GM21423 (cell line): ENCODE results near the gene GON7.
A peak's percentile ranks its signal among the peaks of the same experiment; 100 is the strongest.
"Not testable (repeated sequence)": the region's sequence is repeated elsewhere in the genome, so short reads cannot be mapped to it uniquely, and the experiment has no call there.

Source experiments
- ATAC-seq: cut with Tn5 transposase; IDR thresholded peaks from one replicate; pipeline ENCODE4 v1.9.1; 2021; ENCODE audit warnings: mild to moderate bottlenecking, moderate library complexity; ENCODE audit not compliant: unreplicated experiment

GON7 gene, protein sequence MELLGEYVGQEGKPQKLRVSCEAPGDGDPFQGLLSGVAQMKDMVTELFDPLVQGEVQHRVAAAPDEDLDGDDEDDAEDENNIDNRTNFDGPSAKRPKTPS

DNA sequence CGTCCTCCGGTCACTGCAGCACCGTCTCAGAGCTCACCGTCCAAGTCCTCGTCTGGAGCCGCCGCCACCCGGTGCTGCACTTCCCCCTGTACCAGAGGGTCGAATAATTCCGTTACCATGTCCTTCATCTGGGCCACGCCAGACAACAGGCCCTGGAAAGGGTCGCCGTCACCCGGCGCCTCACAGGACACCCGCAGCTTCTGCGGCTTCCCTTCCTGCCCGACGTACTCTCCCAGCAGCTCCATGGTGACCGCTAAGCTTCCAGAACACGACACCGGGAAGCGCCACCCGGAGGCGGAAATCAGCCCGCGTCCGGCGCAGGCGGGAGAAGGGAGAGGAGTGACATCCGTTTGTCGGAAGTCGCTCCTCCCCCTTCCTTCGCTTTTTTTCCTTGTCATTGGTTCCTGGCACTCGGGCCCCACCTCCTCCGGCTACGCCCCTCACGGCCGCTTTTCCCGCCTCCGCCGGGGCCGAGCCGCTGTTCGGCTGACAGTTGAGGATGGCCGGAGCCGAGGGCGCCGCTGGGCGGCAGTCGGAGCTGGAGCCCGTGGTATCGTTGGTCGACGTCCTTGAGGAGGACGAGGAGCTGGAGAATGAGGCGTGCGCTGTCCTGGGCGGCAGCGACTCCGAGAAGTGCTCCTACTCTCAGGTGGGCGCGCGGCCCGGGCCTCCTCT lies at the start of gene GON7, which contains the start of gene UBR7:
TSS of gene GON7 (minus strand) at position 273 of the 675 bp plus-strand sequence. CDS start at position 245, 28 bp downstream.
TSS of gene UBR7 (plus strand) at position 464 of the 675 bp plus-strand sequence. CDS start at position 500, 36 bp downstream.
- peak; percentile 74 for ATAC-seq

DNA sequence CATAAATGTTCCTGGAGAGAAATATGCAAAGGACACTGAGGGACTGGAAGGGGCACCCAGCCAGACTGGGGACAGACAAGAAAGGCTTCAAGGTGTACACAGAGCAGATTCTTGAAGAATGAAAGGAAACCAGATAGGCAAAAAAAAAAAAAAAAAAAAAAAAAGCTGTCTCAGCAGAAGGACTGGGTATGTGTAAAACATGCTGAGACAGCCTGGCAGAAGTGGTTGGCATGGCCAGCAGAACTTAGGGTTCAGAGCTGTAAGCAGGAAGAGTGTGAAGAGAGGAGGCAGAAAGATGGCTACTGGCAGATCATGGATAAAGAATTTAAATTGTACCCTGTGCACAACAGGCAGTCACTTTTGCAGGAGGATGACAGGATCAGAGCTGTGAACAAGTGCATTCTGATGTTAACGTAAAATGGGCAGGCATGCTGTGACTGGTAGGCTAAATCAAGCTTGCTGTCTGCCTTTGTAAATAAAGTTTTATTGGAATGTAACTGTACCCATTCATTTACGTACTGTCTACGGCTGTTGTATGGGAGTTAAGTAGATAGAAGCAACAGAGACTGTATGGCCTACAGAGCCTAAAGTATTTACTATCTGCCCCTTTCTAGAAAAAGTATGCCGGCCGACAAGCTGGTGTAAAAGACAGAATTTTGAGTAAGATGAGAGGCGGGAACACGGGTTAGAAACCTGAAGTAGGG lies 42.4 kb upstream of the GON7 start:
- ATAC-seq: no peak

DNA sequence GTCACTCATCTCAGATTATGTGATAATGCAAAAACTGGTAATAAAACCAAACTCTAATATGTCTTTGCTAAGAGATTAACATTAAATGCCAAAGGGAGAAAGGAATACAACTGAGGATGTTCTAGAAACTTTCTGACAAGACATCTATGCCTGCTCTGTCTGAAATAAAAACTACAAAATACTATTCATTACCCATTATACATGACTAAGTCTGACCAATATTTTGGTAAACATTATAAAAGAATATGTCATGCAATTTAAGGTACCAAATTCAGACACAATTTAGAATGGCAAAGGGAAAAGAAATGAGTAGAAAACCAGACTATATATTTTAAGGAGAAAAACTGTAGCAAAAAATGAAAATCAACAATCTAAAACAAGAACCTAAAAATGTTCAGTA lies 39.7 kb upstream of the GON7 start:
- ATAC-seq: no peak

DNA sequence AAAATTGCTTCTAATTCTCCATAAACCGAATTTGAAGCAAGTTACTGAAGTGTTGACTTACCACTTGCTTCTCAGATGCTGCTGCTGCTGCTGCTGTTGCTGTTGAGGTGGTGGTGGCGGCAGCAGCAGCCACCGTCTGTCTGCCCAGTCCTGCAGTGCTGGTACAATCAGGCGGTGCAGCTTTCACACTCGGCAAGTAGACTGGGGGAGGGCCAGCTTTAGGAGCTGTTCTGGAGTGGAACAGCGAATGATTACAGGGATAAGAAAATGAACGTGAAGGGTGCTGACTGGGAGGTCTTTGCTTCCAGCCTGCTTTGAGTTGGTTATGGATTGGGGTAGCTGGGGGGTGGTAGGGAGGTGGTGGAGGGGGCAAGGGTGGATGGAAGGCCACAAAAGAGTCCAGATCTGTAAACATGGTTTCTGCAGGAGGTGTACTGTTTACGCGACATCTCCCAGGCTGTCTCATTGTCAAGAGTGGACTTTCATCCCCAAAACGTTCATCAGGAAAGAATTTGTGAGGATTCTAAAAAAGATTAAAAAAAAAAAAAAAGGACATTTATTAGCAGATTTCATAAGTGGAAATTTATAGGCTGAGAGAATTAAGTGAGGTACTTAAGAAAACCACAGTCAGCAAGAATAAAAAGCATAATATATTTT lies 39.0 kb upstream of the GON7 start:
- no peak for ATAC-seq

DNA sequence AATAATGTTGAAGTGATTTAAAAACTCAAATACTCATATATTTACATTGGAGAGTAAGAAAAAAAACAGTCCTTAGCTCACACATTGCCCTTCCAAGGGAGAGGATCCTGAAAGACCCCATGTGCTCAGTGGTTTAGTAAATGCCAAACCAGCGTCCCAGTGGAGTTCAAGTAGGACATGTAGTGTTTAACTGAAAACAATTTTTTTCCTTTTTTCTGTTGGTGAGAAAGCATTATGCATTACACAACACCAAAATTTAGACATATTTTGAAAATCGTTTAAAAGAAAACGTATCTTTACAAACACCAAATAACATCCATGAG lies 33.8 kb upstream of the GON7 start:
- no peak for ATAC-seq

DNA sequence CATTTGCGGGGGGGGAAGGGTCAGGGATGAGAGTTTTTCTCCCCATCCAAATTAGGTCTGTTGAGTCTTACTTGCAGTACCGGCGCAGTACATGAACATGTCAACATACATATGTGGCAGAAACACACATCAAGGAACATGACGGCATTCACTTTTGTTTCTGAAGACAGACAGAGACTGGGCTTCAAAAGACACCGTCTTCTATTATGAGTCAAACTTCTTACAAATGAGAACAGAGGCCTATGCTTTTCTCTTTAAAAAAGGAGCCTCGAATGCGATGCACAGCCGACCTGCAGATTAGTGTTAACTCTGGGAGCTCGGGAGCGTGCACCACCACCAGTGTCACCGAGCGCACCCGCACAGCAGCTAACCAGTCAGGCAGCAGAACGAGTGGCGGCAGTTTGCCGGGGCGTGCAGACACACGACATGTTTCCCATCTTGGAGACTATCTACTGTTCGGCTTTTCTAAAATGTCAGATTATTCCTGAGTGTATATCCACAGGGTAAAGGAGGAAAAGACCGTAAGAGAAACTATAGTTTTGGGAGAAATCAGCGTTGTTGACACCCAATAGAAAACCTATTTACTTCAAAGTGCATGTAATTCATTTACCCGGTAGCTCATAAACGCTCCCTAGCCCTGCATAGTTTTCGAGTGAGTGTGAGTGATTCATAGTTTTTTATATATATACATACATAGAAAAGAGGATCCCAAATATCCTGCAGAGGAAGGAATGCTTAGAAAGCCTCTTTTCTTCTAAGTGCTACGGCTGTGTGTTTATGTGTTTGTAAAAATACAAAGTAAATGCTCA lies 33.2 kb upstream of the GON7 start:
- no peak for ATAC-seq

DNA sequence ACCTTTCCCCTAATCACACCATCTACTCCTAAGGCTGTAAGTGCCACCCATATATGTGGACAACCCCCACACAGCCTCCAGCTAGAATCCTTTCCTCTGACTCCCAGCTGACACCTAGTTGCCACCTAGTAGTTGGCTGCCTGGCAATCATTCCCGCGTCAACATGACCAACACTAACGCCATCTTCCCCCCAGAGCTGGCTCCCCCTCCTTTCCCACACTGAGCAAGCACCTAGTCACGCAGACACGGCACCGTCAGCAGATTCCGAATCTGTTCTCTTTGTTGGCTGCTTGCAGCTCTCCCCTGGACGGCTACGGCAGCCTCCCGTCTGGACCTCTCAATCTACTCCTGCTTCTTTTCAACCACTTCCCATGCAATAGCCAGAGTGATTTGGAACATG lies 27.9 kb upstream of the GON7 start:
- ATAC-seq: no peak

DNA sequence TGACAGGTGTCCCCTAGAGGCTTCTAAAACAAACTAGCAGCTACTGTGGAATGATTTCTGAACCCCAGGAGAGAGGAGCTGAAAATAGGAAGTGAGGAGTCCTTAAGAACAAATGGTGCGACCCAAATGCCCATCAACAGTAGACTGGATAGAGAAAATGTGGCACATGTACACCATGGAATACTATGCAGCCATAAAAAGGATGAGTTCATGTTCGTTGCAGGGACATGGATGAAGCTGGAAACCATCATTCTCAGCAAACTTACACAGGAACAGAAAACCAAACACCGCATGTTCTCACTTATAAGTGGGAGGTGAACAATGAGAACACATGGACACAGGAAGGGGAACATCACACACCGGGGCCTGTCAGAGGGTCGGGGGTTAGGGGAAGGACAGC lies 26.2 kb upstream of the GON7 start:
- ATAC-seq: not testable (repeated sequence)

DNA sequence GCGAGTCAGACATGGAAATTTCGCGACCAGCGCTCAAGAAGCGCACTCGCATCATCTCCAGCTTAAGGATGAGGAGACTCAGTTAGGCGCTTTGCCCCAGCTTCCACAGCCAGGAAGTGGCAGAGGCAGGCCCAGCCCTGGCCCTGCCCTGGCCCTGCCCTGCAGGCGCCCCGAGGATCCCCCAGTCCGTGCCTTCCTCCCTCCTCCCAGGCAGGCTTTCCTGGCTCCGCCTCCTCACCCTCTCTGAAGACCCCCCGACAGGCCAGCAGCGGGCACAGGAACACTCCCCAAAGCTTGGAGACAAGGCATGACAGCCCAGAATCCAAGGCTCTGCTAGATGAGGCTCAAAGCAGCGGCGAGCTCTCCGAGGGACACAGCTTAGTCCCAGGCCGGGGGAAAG lies 25.3 kb upstream of the GON7 start:
- ATAC-seq: no peak

DNA sequence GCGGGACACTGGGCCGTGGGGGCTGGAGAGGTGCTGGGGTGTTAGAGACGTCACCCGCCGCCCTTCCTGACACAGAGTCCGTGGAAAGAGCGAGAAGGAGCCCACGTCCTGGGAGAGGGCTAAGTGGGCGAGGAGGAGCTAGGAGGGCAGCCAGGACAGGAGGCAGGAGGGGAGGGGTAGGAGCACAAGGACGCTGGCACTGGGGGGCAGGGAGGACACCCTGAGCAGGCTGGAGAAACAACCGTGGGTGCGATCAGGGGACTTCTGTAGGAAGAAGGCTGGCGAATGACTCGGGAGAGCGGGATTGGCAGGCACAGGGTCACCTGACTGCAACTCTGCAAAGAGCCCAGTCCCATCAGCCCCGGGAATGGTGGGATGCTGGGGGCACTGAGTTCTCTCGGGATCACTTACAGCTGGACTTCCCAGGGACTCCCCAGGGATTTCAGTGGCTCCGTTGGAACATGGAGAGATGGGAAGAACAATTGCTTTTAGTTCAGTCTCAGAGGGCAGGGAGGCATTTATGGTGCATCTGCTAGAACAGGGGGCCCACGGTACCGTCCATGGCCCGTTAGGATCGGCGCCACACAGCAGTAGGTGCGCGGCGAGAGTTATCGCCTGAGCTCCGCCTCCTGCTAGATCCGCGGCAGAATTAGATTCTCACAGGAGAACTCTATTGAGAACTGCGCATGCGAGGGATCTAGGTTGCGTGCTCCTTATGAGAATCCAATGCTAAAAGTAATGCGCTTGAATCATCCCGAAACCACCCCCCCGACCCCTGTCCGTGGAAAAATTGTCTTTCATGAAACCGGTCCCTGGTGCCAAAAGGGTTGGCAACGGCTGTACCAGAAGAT lies 24.5 kb upstream of the GON7 start:
- ATAC-seq: no peak

DNA sequence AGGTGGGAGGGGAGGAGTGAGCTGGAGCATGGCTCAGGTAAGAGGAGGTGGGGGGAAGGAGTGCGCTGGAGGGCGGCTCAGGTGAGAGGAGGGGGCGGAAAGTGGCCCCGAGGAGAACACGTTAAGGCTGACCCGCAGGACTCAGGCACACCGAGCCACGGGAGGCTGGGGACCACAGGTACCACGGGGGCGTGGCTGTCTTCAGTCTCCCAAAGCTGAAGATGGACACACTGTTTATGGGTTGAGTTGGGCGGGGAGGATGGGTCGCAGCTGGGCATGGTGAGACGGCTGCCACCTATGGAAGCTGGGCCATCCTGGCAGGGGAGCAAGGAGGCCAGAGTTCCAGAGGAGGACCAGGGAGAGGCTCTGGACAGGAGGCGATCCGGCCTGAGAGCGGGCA lies 23.7 kb upstream of the GON7 start:
- ATAC-seq: no peak

DNA sequence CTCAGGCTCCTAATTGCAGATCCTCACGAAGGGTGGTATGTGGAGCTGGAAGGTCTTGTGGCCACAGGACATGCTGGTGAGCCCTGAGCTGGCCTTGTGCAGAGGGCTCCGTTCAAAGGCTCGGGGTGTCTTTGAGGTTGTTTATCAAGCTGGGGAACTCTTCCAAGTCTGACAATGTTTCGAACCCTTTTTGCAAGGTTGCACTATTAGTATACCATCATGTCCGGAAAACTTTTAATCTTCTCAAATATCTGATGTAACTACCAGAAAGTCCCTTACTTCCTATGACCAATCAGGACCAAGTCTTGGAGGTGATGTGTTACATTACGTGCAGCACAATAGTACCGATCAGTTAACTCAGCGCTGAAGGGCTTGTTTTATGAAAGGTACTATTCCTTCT lies 21.7 kb upstream of the GON7 start:
- ATAC-seq: no peak

DNA sequence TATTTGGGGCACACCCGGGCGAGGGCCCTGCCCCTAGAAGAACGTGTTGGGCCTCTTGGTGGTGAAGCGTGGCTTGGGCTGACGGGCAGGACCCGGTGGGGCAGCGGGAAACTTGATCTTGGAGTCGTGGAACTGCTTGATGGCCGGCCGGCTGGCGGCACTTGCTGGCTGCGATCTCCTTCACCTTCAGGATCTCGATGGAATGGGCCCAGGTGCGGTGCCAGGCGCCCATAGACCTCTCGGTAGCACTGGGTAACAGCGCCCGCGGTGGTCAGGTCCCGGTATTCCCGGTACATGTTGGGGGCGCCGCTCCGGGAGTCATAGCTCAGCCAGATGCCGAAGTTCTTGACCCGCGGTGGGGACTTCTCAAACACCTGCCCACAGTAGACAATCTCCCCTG lies 16.7 kb upstream of the GON7 start:
- no peak for ATAC-seq

DNA sequence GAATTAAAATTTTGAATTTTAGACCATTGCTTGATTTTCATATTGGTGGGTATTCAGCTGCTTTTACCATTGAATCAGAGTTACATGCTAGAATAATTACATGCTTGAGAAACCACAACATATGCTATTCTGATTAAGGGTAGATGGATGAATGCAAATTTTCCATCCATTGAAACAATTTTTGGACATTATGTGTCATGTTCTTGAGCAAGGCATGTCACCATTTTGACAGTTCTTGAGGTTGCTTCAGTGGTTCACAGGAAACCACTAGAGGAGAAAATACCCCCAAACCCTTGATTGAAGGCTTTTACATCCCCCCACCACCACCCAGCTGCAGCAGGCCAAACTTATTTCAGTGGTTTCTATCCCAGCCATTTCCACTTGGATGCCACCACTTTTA lies 13.6 kb upstream of the GON7 start:
- no peak for ATAC-seq

DNA sequence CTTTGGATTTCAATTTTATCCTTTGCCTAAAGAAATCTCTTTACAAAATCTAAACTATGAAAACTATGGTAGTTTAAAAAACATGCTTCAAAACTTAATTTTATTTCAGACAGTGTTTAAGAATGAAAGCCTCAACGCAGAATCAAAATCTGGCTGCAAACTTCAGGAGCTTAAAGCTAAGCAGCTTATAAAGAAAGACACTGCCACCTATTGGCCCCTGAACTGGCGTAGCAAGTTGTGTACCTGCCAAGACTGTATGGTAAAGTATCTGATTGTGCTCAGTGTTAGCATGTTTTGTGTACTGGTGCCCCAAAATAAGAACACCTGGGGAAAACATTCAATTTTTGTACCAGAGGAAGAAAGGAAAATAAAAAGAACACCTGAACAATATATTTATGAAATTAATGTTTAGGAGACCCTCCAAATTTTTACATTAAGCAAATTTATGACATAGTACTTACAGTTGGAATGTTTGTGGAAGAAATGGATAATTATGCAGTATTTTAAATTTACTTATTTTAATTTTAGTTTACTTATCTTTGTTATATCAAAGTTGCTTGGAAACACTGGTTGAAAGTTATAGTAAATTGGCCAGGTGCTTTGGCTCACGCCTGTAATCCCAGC lies 12.3 kb upstream of the GON7 start:
- ATAC-seq: no peak

DNA sequence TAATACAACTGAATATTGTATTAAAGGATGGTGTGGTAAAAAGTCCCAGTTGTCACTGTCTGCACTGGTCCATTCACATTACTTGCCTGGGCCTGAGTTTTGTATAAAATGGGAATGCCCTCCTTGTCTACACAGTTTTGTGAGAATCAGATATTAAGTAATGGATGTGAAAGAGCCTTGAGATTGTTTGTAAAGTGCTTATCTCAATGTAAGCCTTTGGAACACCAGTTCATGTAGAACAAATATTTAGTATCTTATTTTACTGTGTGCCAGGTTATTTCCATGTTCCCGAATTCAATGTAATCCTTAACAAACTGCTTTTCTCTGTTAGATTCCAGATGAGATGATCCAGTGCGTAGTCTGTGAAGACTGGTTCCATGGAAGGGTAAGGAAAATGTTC lies 7.7 kb upstream of the GON7 start:
- ATAC-seq: no peak

DNA sequence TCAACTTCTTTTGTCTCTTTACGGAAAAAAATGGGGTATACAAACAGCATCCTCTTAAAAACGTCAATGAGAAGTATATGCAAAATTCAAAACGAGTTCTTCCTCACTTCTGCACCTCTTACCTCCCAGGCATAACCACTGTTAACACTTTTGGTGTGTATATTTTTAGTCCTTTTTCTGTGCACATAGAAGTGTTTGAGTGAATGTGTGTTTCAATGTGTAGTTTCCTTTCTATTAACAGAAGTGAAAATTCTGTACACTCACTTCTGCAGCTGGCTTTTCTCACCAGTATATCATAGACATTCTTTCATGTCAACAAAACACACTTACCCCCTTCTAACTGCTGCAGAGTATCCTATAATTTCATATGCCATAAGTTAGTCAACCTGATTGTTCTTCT lies 5.6 kb upstream of the GON7 start:
- peak; percentile 58 for ATAC-seq

DNA sequence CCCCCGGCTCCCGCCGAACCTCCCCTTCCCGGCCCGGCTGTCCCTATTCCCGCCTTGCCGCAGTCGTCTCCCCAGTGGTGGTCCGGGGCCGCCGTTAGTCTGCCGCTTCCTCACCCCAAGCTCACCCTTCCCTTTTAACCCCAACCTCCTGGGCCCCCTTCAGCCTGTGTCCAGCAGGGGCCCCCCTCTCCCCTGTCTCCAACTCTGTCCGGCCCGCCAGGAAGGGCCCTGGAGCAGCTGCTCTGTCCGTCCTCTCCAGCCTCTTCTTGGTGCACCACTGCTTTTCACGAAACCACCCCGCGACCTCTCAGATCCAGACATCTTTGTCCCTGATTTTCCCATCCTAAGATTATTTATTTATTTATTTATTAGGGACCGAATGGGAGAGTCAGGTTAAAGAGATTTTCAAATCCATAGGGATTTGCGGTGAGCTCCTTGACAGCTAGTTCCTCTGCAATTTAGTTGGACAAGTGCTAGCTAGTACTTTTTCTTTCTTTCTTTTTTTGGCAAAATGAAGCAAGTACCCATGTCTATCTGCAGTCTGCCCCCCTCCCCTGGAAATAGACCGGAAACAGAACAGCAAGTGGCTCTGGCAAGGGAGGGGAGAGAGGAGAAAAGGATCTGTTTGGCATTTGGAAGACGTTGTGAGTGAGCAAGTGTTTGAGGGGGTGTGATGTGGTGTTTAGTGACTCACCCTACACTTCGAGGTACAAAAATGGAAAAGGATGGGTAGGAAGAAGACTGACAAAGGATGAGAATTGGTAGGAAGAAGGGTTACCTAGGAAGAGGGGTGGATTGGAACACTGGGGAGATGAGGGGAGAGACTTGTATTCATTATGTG lies 823 bp upstream of the GON7 start:
- ATAC-seq: peak; percentile 36

DNA sequence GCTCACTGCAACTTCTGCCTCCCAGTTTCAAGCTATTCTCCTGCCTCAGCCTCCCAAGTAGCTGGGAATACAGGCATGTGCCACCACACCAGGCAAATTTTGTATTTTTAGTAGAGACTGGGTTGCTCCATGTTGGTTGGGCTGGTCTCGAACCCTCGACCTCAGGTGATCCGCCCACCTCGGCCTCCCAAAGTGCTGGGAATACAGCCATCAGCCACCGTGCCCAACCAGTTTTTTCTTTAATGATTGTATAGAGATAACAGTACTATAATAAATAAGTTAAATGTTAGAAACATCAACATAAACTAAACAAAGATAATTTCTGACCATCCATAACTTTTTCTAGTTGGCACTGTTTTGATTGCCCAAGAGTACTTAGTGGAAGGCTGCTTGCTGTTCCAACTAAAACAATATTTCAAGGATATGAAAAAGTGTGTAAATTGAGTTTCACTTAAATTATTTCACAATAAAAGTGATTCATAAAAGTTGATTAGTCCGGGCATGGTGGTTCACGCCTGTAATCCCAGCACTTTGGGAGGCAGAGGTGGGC lies 5.6 kb downstream of the GON7 start:
- ATAC-seq: no peak
